Measurements from ENCODE around the gene ZNF32. TPM values are rescaled to one million over a fixed set of nuclear protein-coding genes. Genes with fewer than 3 reads are reported as not detected.

Gene ZNF32
- total RNA-seq, 1 experiment from 2014 or later: 30.3 TPM

GRCh38 chr10:43682956-43683355 lies 34.3 kb upstream of the ZNF32 start:
- Mint-ChIP-seq H3K4me1 (ENCODE audit: low read depth, unreplicated experiment) (no peaks in the 10 kb centered on the region), H3K4me3 (ENCODE audit: unreplicated experiment) (no peak overlapping the region), H3K27me3 (ENCODE audit: insufficient read depth, unreplicated experiment) (peaks cover 28% of the 10 kb centered on the region), H3K27ac (ENCODE audit: unreplicated experiment) (no peak overlapping the region), H3K9me3 (ENCODE audit: unreplicated experiment) (no peaks in the 10 kb centered on the region), H3K36me3 (ENCODE audit: insufficient read depth, unreplicated experiment) (no peaks in the 10 kb centered on the region)
- Histone ChIP-seq H3K4me3 (ENCODE audit: low read depth, low read length) (no peak overlapping the region), H3K4me1 (no peaks in the 10 kb centered on the region), H3K27me3 (replicated peaks; ENCODE audit: control insufficient read depth, insufficient read depth, low read length) (no peaks in the 10 kb centered on the region; the same call in 1 of the 2 replicates), H3K36me3 (ENCODE audit: control insufficient read depth, insufficient read depth, low read length) (no peaks in the 10 kb centered on the region), H3K9me3 (no peaks in the 10 kb centered on the region)
- no peak for DNase-seq
- BruUV-seq (replicated peaks): no TSS peak
- intact Hi-C loops (cut with micrococcal nuclease; ENCODE audit: unreplicated experiment): loop anchor here (1.0 to 5.0 kb wide), 2 partner anchors 12 to 219 kb away; no protein-coding TSS in a partner anchor
- TF ChIP-seq, protein P1, sequence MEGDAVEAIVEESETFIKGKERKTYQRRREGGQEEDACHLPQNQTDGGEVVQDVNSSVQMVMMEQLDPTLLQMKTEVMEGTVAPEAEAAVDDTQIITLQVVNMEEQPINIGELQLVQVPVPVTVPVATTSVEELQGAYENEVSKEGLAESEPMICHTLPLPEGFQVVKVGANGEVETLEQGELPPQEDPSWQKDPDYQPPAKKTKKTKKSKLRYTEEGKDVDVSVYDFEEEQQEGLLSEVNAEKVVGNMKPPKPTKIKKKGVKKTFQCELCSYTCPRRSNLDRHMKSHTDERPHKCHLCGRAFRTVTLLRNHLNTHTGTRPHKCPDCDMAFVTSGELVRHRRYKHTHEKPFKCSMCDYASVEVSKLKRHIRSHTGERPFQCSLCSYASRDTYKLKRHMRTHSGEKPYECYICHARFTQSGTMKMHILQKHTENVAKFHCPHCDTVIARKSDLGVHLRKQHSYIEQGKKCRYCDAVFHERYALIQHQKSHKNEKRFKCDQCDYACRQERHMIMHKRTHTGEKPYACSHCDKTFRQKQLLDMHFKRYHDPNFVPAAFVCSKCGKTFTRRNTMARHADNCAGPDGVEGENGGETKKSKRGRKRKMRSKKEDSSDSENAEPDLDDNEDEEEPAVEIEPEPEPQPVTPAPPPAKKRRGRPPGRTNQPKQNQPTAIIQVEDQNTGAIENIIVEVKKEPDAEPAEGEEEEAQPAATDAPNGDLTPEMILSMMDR (IDR thresholded peaks at IDR 0.05; ENCODE audit: insufficient read depth in 1 of 2, low read depth in 1 of 2, low read length in 1 of 2, severe bottlenecking in 1 of 2, unreplicated experiment in 1 of 2): no peak
- POLR2A ChIA-PET: interaction anchor here (1.0 kb wide), 1 partner anchor 34 kb away, joined by 3 read pairs; the partner anchor contains the start of gene ZNF32
- CTCF ChIA-PET: interaction anchor here (0.5 to 1.9 kb wide), 3 partner anchors 10 to 479 kb away, joined by 3 to 8 read pairs (median 6); no protein-coding TSS in a partner anchor

- ChIA-PET POLR2A (no interaction called here), CTCF (no interaction called here)
- Mint-ChIP-seq H3K4me3 (ENCODE audit: unreplicated experiment) (no peak overlapping the region), H3K4me1 (ENCODE audit: low read depth, unreplicated experiment) (no peaks in the 10 kb centered on the region), H3K9me3 (ENCODE audit: unreplicated experiment) (no peaks in the 10 kb centered on the region), H3K36me3 (ENCODE audit: insufficient read depth, unreplicated experiment) (no peaks in the 10 kb centered on the region), H3K27me3 (ENCODE audit: insufficient read depth, unreplicated experiment) (peaks cover 20% of the 10 kb centered on the region), H3K27ac (ENCODE audit: unreplicated experiment) (no peak overlapping the region)
- BruUV-seq (replicated peaks): no TSS peak
- Histone ChIP-seq H3K36me3 (ENCODE audit: control insufficient read depth, insufficient read depth, low read length) (no peaks in the 10 kb centered on the region), H3K4me1 (no peaks in the 10 kb centered on the region), H3K9me3 (no peaks in the 10 kb centered on the region), H3K4me3 (ENCODE audit: low read depth, low read length) (no peak overlapping the region), H3K27me3 (replicated peaks; ENCODE audit: control insufficient read depth, insufficient read depth, low read length) (no peaks in the 10 kb centered on the region; the same call in 1 of the 2 replicates)
- intact Hi-C loops (cut with micrococcal nuclease; ENCODE audit: unreplicated experiment): loop anchor here (5.0 kb wide), 1 partner anchor 221 kb away; no protein-coding TSS in a partner anchor
- DNase-seq: no peak
- TF ChIP-seq, protein P1 (IDR thresholded peaks at IDR 0.05; ENCODE audit: insufficient read depth in 1 of 2, low read depth in 1 of 2, low read length in 1 of 2, severe bottlenecking in 1 of 2, unreplicated experiment in 1 of 2): no peak
Measured at GRCh38 chr10:43681721-43682120, 33.0 kb upstream of the ZNF32 start.

GRCh38 chr10:43681220-43681619 lies 32.5 kb upstream of the ZNF32 start:
- no TSS peak for BruUV-seq (replicated peaks)
- ChIA-PET CTCF (interaction anchor here (0.7 to 1.1 kb wide), 2 partner anchors 8 to 100 kb away, joined by 3 to 4 read pairs; no protein-coding TSS in a partner anchor), POLR2A (no interaction called here)
- Histone ChIP-seq H3K4me3 (ENCODE audit: low read depth, low read length) (no peak overlapping the region), H3K27me3 (replicated peaks; ENCODE audit: control insufficient read depth, insufficient read depth, low read length) (no peaks in the 10 kb centered on the region; the same call in 1 of the 2 replicates), H3K4me1 (no peaks in the 10 kb centered on the region), H3K36me3 (ENCODE audit: control insufficient read depth, insufficient read depth, low read length) (no peaks in the 10 kb centered on the region), H3K9me3 (no peaks in the 10 kb centered on the region)
- Mint-ChIP-seq H3K36me3 (ENCODE audit: insufficient read depth, unreplicated experiment) (no peaks in the 10 kb centered on the region), H3K4me1 (ENCODE audit: low read depth, unreplicated experiment) (no peaks in the 10 kb centered on the region), H3K27me3 (ENCODE audit: insufficient read depth, unreplicated experiment) (peaks cover 16% of the 10 kb centered on the region), H3K9me3 (ENCODE audit: unreplicated experiment) (no peaks in the 10 kb centered on the region), H3K4me3 (ENCODE audit: unreplicated experiment) (no peak overlapping the region), H3K27ac (ENCODE audit: unreplicated experiment) (no peak overlapping the region)
- no peak for DNase-seq
- intact Hi-C loops (cut with micrococcal nuclease; ENCODE audit: unreplicated experiment): loop anchor here (5.0 kb wide), 1 partner anchor 221 kb away; no protein-coding TSS in a partner anchor
- TF ChIP-seq, protein P1 (IDR thresholded peaks at IDR 0.05; ENCODE audit: insufficient read depth in 1 of 2, low read depth in 1 of 2, low read length in 1 of 2, severe bottlenecking in 1 of 2, unreplicated experiment in 1 of 2): no peak
